T-helper 17 cell (primary cell): ENCODE results near the gene ATAD3B. TPM values are rescaled to one million over a fixed set of nuclear protein-coding genes. Genes with fewer than 3 reads are reported as not detected.

Experiments used
- ATAC-seq: fragments of 150-1000 bp; cut with Tn5 transposase; 2 replicates; pipeline ENCODE4 v1.10.0; 2021; ENCODE audit warnings: mild to moderate bottlenecking, moderate library complexity
- DNase-seq, 3 donors: peaks; one replicate each; pipeline versions ENCODE4 v3.0.0 to v3.0.0-alpha.2; 2020 to 2021
- H3K9me3 ChIP-seq: one replicate; pipeline ENCODE4 v1.7.0; 2013; ENCODE audit warnings: low read length, mild to moderate bottlenecking; ENCODE audit not compliant: control insufficient read depth, poor library complexity, severe bottlenecking
- H3K27ac Mint-ChIP-seq: one replicate; pipeline ENCODE4 v1.8.0; 2022; ENCODE audit warnings: mild to moderate bottlenecking, moderate library complexity, mixed read lengths
- H3K27me3 Mint-ChIP-seq: one replicate; pipeline ENCODE4 v1.8.0; 2022; ENCODE audit warnings: mixed read lengths
- H3K36me3 Mint-ChIP-seq: one replicate; pipeline ENCODE4 v1.8.0; 2022; ENCODE audit warnings: low read depth, mixed read lengths
- H3K4me1 Mint-ChIP-seq: one replicate; pipeline ENCODE4 v1.8.0; 2022; ENCODE audit warnings: mild to moderate bottlenecking, mixed read lengths
- H3K4me3 Mint-ChIP-seq: one replicate; pipeline ENCODE4 v1.8.0; 2022; ENCODE audit warnings: mild to moderate bottlenecking, moderate library complexity, mixed read lengths
- total RNA-seq, 4 donors: library from RNA in 2 of 4; stranded (reverse) in 2 of 4; gene quantifications; one replicate each; pipeline ENCODE4 v1.2.3 and lab custom pipeline; 2022 to 2026

ATAD3B gene, protein sequence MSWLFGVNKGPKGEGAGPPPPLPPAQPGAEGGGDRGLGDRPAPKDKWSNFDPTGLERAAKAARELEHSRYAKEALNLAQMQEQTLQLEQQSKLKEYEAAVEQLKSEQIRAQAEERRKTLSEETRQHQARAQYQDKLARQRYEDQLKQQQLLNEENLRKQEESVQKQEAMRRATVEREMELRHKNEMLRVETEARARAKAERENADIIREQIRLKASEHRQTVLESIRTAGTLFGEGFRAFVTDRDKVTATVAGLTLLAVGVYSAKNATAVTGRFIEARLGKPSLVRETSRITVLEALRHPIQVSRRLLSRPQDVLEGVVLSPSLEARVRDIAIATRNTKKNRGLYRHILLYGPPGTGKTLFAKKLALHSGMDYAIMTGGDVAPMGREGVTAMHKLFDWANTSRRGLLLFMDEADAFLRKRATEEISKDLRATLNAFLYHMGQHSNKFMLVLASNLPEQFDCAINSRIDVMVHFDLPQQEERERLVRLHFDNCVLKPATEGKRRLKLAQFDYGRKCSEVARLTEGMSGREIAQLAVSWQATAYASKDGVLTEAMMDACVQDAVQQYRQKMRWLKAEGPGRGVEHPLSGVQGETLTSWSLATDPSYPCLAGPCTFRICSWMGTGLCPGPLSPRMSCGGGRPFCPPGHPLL
- 10 to 100 TPM; 41.7 to 45.1 TPM for total RNA-seq
- total RNA-seq (lab: John Stamatoyannopoulos, UW) = 69.0 to 92.6 reads per million in 2 donors

- no peaks in the 10 kb centered on the region for H3K27me3 Mint-ChIP-seq
- DNase-seq (peak; percentile 82 to 85 (median 84)), ATAC-seq (peak; percentile 97)
- no peaks in the 10 kb centered on the region for H3K9me3 ChIP-seq
- peak within 1 kb of the TSS; percentile 82 for H3K27ac Mint-ChIP-seq
- H3K4me3 Mint-ChIP-seq = peak within 1 kb of the TSS; percentile 91
- H3K36me3 Mint-ChIP-seq = no peaks in the 10 kb centered on the region
- H3K4me1 Mint-ChIP-seq = peaks cover 13% of the 10 kb centered on the region
Observed at GRCh38 chr1:1471389-1472052, at the start of gene ATAD3B. ATAD3B (plus strand) TSS chr1:1471765; CDS start chr1:1471885, 120 bp downstream.

DNA sequence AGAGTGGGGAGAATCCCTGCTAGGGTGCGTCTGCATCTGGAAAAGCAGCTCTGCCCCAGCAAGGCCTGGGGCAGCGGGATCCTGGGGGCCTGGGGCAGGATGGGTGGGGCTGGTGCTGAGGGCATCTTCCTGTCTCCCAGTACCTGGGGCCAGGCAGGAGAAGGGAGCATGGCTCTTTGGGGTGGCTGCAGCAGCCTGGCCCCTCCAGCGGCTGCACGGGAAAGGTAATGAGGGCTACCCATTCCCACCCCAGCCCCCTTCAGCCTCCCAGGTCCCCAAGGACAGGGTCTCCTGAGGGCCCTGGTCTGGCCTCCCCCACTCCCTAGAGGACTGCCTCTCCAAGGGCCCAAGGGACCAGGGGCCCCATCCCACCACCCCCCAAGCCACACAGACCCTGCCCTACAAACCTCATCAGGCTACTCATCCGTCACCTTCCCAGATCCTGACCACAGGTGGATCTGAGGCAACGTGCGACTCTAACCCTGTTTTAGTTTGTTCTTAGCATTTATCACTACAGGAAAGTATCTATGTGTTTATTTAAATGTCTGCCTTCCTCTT lies 49.6 kb upstream of the ATAD3B start:
- no peak overlapping the region for H3K27ac Mint-ChIP-seq
- ATAC-seq (no peak), DNase-seq (no peak)
- peaks cover 8% of the 10 kb centered on the region for H3K4me1 Mint-ChIP-seq
- peaks cover 2% of the 10 kb centered on the region for H3K36me3 Mint-ChIP-seq
- H3K4me3 Mint-ChIP-seq = no peak overlapping the region
- H3K27me3 Mint-ChIP-seq = peaks cover 35% of the 10 kb centered on the region
- no peaks in the 10 kb centered on the region for H3K9me3 ChIP-seq

DNA sequence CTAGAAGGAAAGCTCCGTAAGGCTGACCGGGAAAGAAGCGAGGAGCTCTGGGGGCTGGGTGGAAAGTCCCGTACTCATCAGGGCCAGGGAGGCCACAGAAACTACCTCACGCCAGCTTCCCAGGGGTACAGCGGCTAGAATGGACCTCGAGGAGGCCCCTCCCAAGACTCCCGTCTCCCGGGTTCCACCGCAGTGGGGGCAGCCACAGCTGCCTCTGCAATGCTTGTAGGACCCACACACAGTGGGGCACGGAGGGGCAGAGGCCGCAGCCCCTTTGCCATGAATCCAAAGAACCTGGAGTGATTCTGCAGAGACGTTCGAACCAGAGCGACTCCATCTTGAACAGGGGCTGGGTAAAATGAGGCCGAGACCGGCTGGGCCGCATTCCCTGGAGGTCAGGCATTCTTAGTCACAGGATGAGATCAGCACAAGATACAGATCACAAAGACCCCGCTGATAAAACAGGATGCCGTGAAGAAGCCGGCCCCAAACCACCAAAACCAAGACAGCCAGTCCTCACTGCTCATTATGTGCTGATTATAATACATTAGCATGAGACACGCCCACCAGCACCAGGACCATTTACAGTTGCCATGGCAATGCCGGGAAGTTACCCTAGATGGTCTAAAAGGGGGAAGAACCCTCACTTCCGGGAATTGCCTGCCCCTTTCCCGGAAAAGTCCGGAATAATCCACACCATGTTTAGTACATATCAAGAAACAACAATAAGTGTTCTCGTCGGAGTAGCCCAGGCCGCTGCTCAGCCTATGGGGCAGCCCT lies 48.9 kb upstream of the ATAD3B start:
- ATAC-seq (no peak), DNase-seq (no peak)
- H3K27ac Mint-ChIP-seq = no peak overlapping the region
- peaks cover 8% of the 10 kb centered on the region for H3K4me1 Mint-ChIP-seq
- no peaks in the 10 kb centered on the region for H3K9me3 ChIP-seq
- no peak overlapping the region for H3K4me3 Mint-ChIP-seq
- peaks cover 2% of the 10 kb centered on the region for H3K36me3 Mint-ChIP-seq
- H3K27me3 Mint-ChIP-seq = peaks cover 32% of the 10 kb centered on the region

GRCh38 chr1:1423245-1423597 lies 48.3 kb upstream of the ATAD3B start:
- peaks cover 2% of the 10 kb centered on the region for H3K36me3 Mint-ChIP-seq
- peaks cover 6% of the 10 kb centered on the region for H3K4me1 Mint-ChIP-seq
- ATAC-seq (no peak), DNase-seq (no peak)
- no peaks in the 10 kb centered on the region for H3K9me3 ChIP-seq
- peaks cover 28% of the 10 kb centered on the region for H3K27me3 Mint-ChIP-seq
- no peak overlapping the region for H3K4me3 Mint-ChIP-seq
- H3K27ac Mint-ChIP-seq = no peak overlapping the region

DNA sequence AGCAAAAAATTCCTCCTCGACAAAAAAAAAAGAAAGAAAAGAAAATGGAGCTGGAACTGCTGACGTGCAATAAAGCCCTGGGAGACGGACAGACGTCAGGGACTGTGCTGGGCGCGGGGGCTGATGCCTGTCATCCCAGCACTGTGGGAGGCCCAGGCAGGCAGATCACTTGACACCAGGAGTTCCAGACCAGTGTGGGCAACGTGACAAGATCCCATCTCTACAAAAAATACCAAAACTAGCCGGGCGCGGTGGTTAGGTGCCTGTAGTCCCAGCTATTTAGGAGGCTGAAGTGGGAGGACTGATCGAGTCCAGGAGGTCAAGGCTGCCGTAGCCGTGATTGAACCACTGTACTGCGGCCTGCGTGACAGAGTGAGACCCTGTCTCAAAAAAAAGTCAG lies 46.9 kb upstream of the ATAD3B start:
- DNase-seq (no peak), ATAC-seq (no peak)
- no peak overlapping the region for H3K4me3 Mint-ChIP-seq
- peaks cover 36% of the 10 kb centered on the region for H3K27me3 Mint-ChIP-seq
- H3K36me3 Mint-ChIP-seq = peaks cover 2% of the 10 kb centered on the region
- no peaks in the 10 kb centered on the region for H3K9me3 ChIP-seq
- peaks cover 6% of the 10 kb centered on the region for H3K4me1 Mint-ChIP-seq
- no peak overlapping the region for H3K27ac Mint-ChIP-seq

- Mint-ChIP-seq H3K4me3 (no peak overlapping the region), H3K4me1 (peaks cover 6% of the 10 kb centered on the region), H3K27ac (no peak overlapping the region), H3K27me3 (peaks cover 40% of the 10 kb centered on the region), H3K36me3 (peaks cover 2% of the 10 kb centered on the region)
- no peak for DNase-seq
- H3K9me3 ChIP-seq = no peaks in the 10 kb centered on the region
- ATAC-seq = no peak
Observed at GRCh38 chr1:1425426-1425752, 46.2 kb upstream of the ATAD3B start.

GRCh38 chr1:1425753-1426495 lies 45.6 kb upstream of the ATAD3B start:
- ATAC-seq (no peak), DNase-seq (no peak)
- H3K9me3 ChIP-seq = no peaks in the 10 kb centered on the region
- Mint-ChIP-seq H3K4me3 (peak overlapping the region; percentile 45), H3K36me3 (peaks cover 2% of the 10 kb centered on the region), H3K27ac (no peak overlapping the region), H3K27me3 (peaks cover 40% of the 10 kb centered on the region), H3K4me1 (peaks cover 6% of the 10 kb centered on the region)

GRCh38 chr1:1426496-1427105 lies 45.0 kb upstream of the ATAD3B start:
- Mint-ChIP-seq H3K4me1 (peaks cover 6% of the 10 kb centered on the region), H3K36me3 (peaks cover 2% of the 10 kb centered on the region), H3K27ac (no peak overlapping the region), H3K27me3 (peaks cover 40% of the 10 kb centered on the region), H3K4me3 (peak overlapping the region; percentile 45)
- no peak for DNase-seq
- H3K9me3 ChIP-seq = no peaks in the 10 kb centered on the region
- peak; percentile 62 for ATAC-seq

- DNase-seq = no peak
- peaks cover 2% of the 10 kb centered on the region for H3K36me3 Mint-ChIP-seq
- no peaks in the 10 kb centered on the region for H3K9me3 ChIP-seq
- H3K27me3 Mint-ChIP-seq = peaks cover 39% of the 10 kb centered on the region
- H3K4me1 Mint-ChIP-seq = peaks cover 6% of the 10 kb centered on the region
- peak; percentile 21 for ATAC-seq
- H3K4me3 Mint-ChIP-seq = no peak overlapping the region
- no peak overlapping the region for H3K27ac Mint-ChIP-seq
Observed at GRCh38 chr1:1427106-1427819, 44.3 kb upstream of the ATAD3B start.

GRCh38 chr1:1427820-1428148 lies 43.8 kb upstream of the ATAD3B start:
- DNase-seq (no peak), ATAC-seq (no peak)
- Mint-ChIP-seq H3K4me3 (no peak overlapping the region), H3K36me3 (peaks cover 2% of the 10 kb centered on the region), H3K27ac (no peak overlapping the region), H3K4me1 (peaks cover 6% of the 10 kb centered on the region), H3K27me3 (peaks cover 34% of the 10 kb centered on the region)
- no peaks in the 10 kb centered on the region for H3K9me3 ChIP-seq

GRCh38 chr1:1428174-1428573 lies 43.4 kb upstream of the ATAD3B start:
- no peak for ATAC-seq
- H3K9me3 ChIP-seq = no peaks in the 10 kb centered on the region
- no peak for DNase-seq
- Mint-ChIP-seq H3K36me3 (peaks cover 2% of the 10 kb centered on the region), H3K27ac (no peak overlapping the region), H3K4me1 (peaks cover 3% of the 10 kb centered on the region), H3K4me3 (peak overlapping the region; percentile 13), H3K27me3 (peaks cover 30% of the 10 kb centered on the region)
